Naive thymus-derived CD4-positive, alpha-beta T cell (primary cell): ENCODE data around the gene NAA16. TPM values are rescaled to one million over a fixed set of nuclear protein-coding genes. Genes with fewer than 3 reads are reported as not detected.
"Not testable (repeated sequence)": the region's sequence is repeated elsewhere in the genome, so short reads cannot be mapped to it uniquely, and the experiment has no call there.

ENCODE experiments used
- ATAC-seq: fragments of 150-1000 bp; cut with Tn5 transposase; 2 replicates; pipeline ENCODE4 v1.10.0; 2021; ENCODE audit warnings: mild to moderate bottlenecking, moderate library complexity
- CTCF ChIA-PET: fragments of 350-600 bp; sonication (Branson Sonifier 250); formaldehyde crosslinking; loops from one replicate; lab custom pipeline; 2021; ENCODE audit warnings: antibody characterized with exemption; lab: Charles Lee
- POLR2A ChIA-PET: fragments of 350-600 bp; sonication (Branson Sonifier 250); formaldehyde crosslinking; loops from one replicate; lab custom pipeline; 2021; ENCODE audit warnings: antibody characterized with exemption, inconsistent platforms; lab: Charles Lee
- DNase-seq, 9 donors: peaks; one replicate each; pipeline versions ENCODE4 v3.0.0 to v3.0.0-alpha.2; 2020 to 2022; ENCODE audit warnings: mixed read lengths in 1 of 9
- H3K27ac ChIP-seq: one replicate; pipeline ENCODE4 v1.7.0; 2013; ENCODE audit warnings: mild to moderate bottlenecking, low read depth, low read length, moderate library complexity
- H3K27me3 ChIP-seq, 2 donors: one replicate each; pipeline ENCODE4 v1.7.0; 2013; ENCODE audit warnings: low read length in 2 of 2, mild to moderate bottlenecking in 2 of 2, moderate library complexity in 2 of 2; ENCODE audit not compliant: control insufficient read depth in 2 of 2, insufficient read depth in 2 of 2
- H3K36me3 ChIP-seq, 3 experiments: 1 replicate in 2 of 3; 2 replicates in 1 of 3; pipeline ENCODE4 v1.7.0; 2013; ENCODE audit warnings: low read length in 3 of 3, mild to moderate bottlenecking in 3 of 3, moderate library complexity in 1 of 3; ENCODE audit not compliant: insufficient read depth in 3 of 3, control insufficient read depth in 2 of 3
- H3K4me1 ChIP-seq, 2 donors: one replicate each; pipeline ENCODE4 v1.7.0; 2013; ENCODE audit warnings: low read length in 2 of 2, mild to moderate bottlenecking in 2 of 2, moderate library complexity in 1 of 2; ENCODE audit not compliant: control insufficient read depth in 2 of 2, insufficient read depth in 2 of 2
- H3K4me3 ChIP-seq: 2 replicates; pipeline ENCODE4 v1.7.0; 2013; ENCODE audit warnings: mild to moderate bottlenecking, low read length
- H3K9me3 ChIP-seq, 3 experiments: 1 replicate in 2 of 3; 2 replicates in 1 of 3; pipeline ENCODE4 v1.7.0; 2013; ENCODE audit warnings: low read length in 3 of 3; ENCODE audit not compliant: control insufficient read depth in 2 of 3
- H3K27ac Mint-ChIP-seq, 9 donors: one replicate each; pipeline ENCODE4 v1.8.0; 2020 to 2022; ENCODE audit warnings: mixed read lengths in 9 of 9, mild to moderate bottlenecking in 8 of 9, moderate library complexity in 5 of 9, inconsistent platforms in 2 of 9
- H3K27me3 Mint-ChIP-seq, 5 donors: one replicate each; pipeline ENCODE4 v1.8.0; 2021 to 2022; ENCODE audit warnings: mixed read lengths in 5 of 5, mild to moderate bottlenecking in 1 of 5
- H3K36me3 Mint-ChIP-seq, 5 donors: one replicate each; pipeline ENCODE4 v1.8.0; 2020 to 2022; ENCODE audit warnings: mixed read lengths in 5 of 5, mild to moderate bottlenecking in 3 of 5, inconsistent platforms in 1 of 5
- H3K4me1 Mint-ChIP-seq, 7 donors: one replicate each; pipeline ENCODE4 v1.8.0; 2020 to 2022; ENCODE audit warnings: mixed read lengths in 7 of 7, mild to moderate bottlenecking in 3 of 7, inconsistent platforms in 1 of 7
- H3K4me3 Mint-ChIP-seq, 10 donors: one replicate each; pipeline ENCODE4 v1.8.0; 2020 to 2022; ENCODE audit warnings: mild to moderate bottlenecking in 10 of 10, mixed read lengths in 10 of 10, moderate library complexity in 6 of 10, inconsistent platforms in 2 of 10
- H3K9me3 Mint-ChIP-seq, 11 donors: one replicate each; pipeline ENCODE4 v1.8.0; 2020 to 2022; ENCODE audit warnings: mixed read lengths in 11 of 11, mild to moderate bottlenecking in 4 of 11, inconsistent platforms in 1 of 11, moderate library complexity in 1 of 11
- intact Hi-C, 2 donors: fragments of 100-400 bp; cut with micrococcal nuclease; formaldehyde crosslinking; loops; one replicate each; pipeline ENCODE4 v1.15.1; 2023
- polyA plus RNA-seq, 2 donors: library from polyadenylated mRNA; unstranded; fragments of 300-500 nt; fragmentation: Illumina TruSeq; gene quantifications; one replicate each; pipeline ENCODE4 v1.2.3, GENCODE V29; 2021
- total RNA-seq, 6 experiments: library from RNA in 5 of 6; stranded (reverse) in 5 of 6; gene quantifications; 1 replicate in 5 of 6; 2 replicates in 1 of 6; pipeline ENCODE4 v1.2.3 and lab custom pipeline; 2021 to 2026

The NAA16 gene
- total and polyA plus RNA-seq, 7 experiments from 2014 or later = 15.8 to 99.6 (median 49.4) TPM

DNA sequence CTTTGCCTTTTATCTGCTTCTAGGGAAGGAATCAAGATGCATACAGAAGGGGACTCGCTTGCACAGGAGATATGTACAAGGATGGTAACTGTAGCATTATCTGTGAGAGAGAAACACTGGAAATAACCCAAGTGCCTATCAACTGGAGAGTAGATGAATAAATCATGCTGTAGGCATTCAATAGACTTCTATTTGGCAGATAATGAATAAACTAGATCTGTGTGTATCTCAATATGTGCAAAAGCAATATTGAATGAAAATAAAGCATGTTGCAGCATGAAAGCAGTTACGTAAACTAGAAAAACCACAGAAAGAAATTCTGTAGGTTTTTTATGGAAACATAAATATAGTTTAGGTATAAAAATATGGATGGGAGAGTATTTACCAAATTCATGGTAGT lies 107.7 kb downstream of the NAA16 start:
- Mint-ChIP-seq H3K9me3 (peaks cover 0 to 6% (median 0%) of the 10 kb centered on the region in 11 donors), H3K27me3 (no peaks in the 10 kb centered on the region), H3K4me1 (peaks cover 0 to 3% (median 0%) of the 10 kb centered on the region in 7 donors), H3K4me3 (no peak overlapping the region), H3K27ac (no peak overlapping the region), H3K36me3 (peaks cover 0 to 3% (median 0%) of the 10 kb centered on the region in 5 donors)
- Histone ChIP-seq H3K36me3 (no peaks in the 10 kb centered on the region), H3K4me1 (no peaks in the 10 kb centered on the region), H3K27ac (no peak overlapping the region), H3K4me3 (no peak overlapping the region), H3K9me3 (no peaks in the 10 kb centered on the region), H3K27me3 (no peaks in the 10 kb centered on the region)
- ATAC-seq (no peak), DNase-seq (no peak)
- ChIA-PET CTCF (no interaction called here), POLR2A (no interaction called here)
- intact Hi-C loops = no loop called here

DNA sequence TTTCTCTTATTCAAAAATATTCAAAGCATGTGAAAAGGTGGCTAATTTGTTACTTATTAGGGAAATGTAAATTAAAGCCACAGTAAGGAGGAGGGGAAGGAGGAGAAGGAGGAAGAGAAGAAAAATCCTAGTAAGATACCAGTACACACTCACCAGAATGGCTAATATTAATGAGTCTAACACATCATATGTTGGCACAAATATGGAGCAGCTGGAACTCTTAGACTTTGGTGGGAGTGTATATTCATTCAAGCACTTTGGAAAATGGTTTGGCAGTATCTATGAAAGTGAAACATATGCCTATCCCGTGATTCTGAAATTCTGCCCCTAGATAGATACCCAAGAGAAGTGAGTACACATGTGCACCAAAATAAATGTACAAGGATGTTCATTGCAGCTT lies 108.1 kb downstream of the NAA16 start:
- Mint-ChIP-seq H3K9me3 (peaks cover 0 to 6% (median 0%) of the 10 kb centered on the region in 11 donors), H3K27me3 (no peaks in the 10 kb centered on the region), H3K4me3 (no peak overlapping the region), H3K4me1 (peaks cover 0 to 3% (median 0%) of the 10 kb centered on the region in 7 donors), H3K27ac (no peak overlapping the region), H3K36me3 (peaks cover 0 to 3% (median 0%) of the 10 kb centered on the region in 5 donors)
- Histone ChIP-seq H3K4me1 (no peaks in the 10 kb centered on the region), H3K27ac (no peak overlapping the region), H3K27me3 (no peaks in the 10 kb centered on the region), H3K36me3 (no peaks in the 10 kb centered on the region), H3K4me3 (no peak overlapping the region), H3K9me3 (no peaks in the 10 kb centered on the region)
- no peak for DNase-seq
- ChIA-PET CTCF (no interaction called here), POLR2A (no interaction called here)
- ATAC-seq = no peak
- intact Hi-C loops = no loop called here

DNA sequence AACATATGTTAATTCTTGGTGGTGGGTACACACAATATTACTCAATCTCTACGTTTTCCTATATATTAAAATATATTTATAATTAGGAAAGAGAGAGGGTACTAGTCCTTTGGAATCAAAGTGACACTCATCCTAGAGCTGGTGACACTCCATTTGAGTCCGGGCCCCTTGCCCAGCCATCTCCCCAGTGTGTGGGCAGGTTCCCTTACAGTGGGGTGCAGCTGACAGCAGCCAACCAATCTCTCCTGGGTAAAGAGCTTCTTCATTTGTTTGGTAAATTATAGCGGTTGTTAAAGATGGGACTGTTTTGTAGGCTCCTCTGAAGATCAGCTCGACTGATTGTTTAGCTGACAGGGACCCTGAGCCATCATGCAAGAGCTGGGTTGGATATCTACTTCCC lies 109.1 kb downstream of the NAA16 start:
- Histone ChIP-seq H3K27ac (no peak overlapping the region), H3K27me3 (no peaks in the 10 kb centered on the region), H3K36me3 (no peaks in the 10 kb centered on the region), H3K9me3 (no peaks in the 10 kb centered on the region), H3K4me1 (no peaks in the 10 kb centered on the region), H3K4me3 (no peak overlapping the region)
- Mint-ChIP-seq H3K27me3 (no peaks in the 10 kb centered on the region), H3K36me3 (peaks cover 0 to 3% (median 0%) of the 10 kb centered on the region in 5 donors), H3K4me3 (no peak overlapping the region), H3K9me3 (peaks cover 0 to 6% (median 0%) of the 10 kb centered on the region in 11 donors), H3K27ac (peak overlapping the region in 2 of 9 donors; percentile 17 to 28), H3K4me1 (peaks cover 0 to 3% (median 0%) of the 10 kb centered on the region in 7 donors)
- CTCF ChIA-PET = interaction anchor here (0.7 to 1.5 kb wide), 2 partner anchors 9 to 230 kb away, joined by 3 to 4 read pairs; no protein-coding TSS in a partner anchor
- intact Hi-C loops = no loop called here
- ATAC-seq (no peak), DNase-seq (no peak)
- POLR2A ChIA-PET = interaction anchor here (0.6 kb wide), 1 partner anchor 216 kb away, joined by 3 read pairs; no protein-coding TSS in a partner anchor

DNA sequence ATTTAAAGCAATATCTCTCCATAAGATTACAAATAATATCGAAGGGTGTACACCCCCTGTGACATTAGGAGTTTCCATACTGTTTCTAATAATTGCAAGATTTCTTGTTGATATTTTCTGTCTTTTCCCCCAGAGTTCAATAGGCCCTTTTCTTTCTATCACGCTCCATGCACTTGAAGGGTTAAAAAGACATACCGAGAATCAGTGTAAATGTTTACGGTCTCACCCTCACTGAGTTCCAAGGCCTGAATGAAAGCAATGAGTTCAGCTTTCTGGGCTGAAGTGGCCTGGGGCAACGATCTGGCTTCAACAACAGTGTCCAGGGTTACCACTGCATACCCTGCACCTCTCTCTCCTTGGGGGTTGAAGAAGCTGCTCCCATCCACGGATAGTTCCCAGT lies 110.3 kb downstream of the NAA16 start:
- H3K27ac Mint-ChIP-seq = peak overlapping the region in 1 of 9 donors; percentile 26
- H3K4me3 ChIP-seq, DNase-seq, H3K36me3 ChIP-seq, POLR2A ChIA-PET, CTCF ChIA-PET, H3K27me3 Mint-ChIP-seq, H3K4me1 Mint-ChIP-seq, H3K9me3 ChIP-seq, H3K36me3 Mint-ChIP-seq, H3K27ac ChIP-seq, H3K9me3 Mint-ChIP-seq, H3K4me1 ChIP-seq, H3K4me3 Mint-ChIP-seq, intact Hi-C loops, ATAC-seq, H3K27me3 ChIP-seq: not testable (repeated sequence)

DNA sequence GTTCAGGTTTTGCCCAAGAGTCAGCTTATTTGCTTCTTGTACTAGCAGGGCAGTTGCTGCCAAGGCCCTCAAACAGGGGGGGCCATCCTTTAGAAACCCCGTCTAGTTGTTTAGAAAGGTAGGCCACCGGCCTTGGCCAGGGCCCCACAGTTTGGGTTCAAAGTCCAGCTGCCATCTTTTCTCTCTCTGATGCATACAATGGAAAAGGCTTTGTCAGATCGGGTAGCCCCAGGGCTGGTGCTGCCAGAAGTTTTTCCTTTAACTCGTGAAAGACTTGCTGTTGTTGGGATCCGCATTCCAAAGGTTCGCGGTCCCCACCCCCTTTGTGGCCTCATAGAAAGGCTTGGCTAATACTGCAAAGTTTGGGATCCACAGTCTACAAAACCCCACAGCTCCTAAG lies 110.9 kb downstream of the NAA16 start:
- H3K36me3 ChIP-seq, CTCF ChIA-PET, H3K27me3 Mint-ChIP-seq, H3K4me3 Mint-ChIP-seq, H3K36me3 Mint-ChIP-seq, H3K27ac Mint-ChIP-seq, DNase-seq, H3K27me3 ChIP-seq, ATAC-seq, H3K9me3 Mint-ChIP-seq, H3K4me1 ChIP-seq, H3K4me1 Mint-ChIP-seq, H3K27ac ChIP-seq, intact Hi-C loops, H3K4me3 ChIP-seq, H3K9me3 ChIP-seq, POLR2A ChIA-PET: not testable (repeated sequence)

DNA sequence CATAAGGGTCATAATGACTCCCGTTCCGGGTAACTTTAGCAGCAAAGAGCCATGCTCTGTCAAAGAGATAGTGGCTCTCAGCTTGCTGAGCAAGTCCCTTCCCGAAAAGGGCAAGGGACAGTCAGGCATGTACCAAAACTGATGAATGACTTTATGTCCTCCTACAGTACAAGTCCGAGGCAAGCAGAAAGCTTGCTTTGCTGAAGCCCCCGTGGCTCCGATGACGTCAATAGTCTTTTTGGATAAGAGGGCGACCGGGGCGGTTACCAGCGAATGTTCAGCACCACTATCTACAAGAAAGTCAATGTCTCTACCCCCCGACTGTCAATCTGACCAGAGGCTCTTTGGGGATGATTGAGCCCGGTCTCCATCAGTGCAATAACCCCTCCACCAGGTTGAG lies 112.2 kb downstream of the NAA16 start:
- intact Hi-C loops, ATAC-seq, H3K4me1 ChIP-seq, H3K27ac ChIP-seq, POLR2A ChIA-PET, H3K27ac Mint-ChIP-seq, H3K27me3 Mint-ChIP-seq, H3K9me3 Mint-ChIP-seq, H3K36me3 ChIP-seq, H3K4me3 Mint-ChIP-seq, H3K27me3 ChIP-seq, H3K9me3 ChIP-seq, DNase-seq, H3K4me3 ChIP-seq, H3K36me3 Mint-ChIP-seq: not testable (repeated sequence)
- CTCF ChIA-PET = interaction anchor here (0.6 to 1.2 kb wide), 2 partner anchors 37 to 411 kb away, joined by 3 read pairs; no protein-coding TSS in a partner anchor
- H3K4me1 Mint-ChIP-seq = peaks cover 4 to 10% (median 8%) of the 10 kb centered on the region in 7 donors

DNA sequence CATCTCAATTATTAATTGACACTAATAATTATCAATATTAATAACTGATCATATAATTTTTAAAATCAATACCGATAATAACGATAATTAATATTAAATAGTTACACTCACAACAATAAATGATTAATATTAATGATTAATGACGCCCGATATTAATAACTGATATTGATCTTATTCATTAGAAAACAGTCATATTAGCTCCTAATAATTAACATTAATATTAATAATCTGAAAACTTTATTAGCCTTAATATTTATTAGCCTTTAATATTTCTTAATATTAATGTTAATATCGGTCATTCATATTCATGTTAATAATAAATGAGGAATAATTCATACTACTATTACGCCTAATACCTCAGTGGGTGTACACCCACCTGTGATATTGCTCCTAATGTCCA lies 113.6 kb downstream of the NAA16 start:
- H3K27ac ChIP-seq, CTCF ChIA-PET, H3K9me3 Mint-ChIP-seq, DNase-seq, H3K9me3 ChIP-seq, H3K27ac Mint-ChIP-seq, intact Hi-C loops, H3K4me3 ChIP-seq, H3K27me3 ChIP-seq, ATAC-seq, H3K36me3 Mint-ChIP-seq, H3K27me3 Mint-ChIP-seq, H3K4me1 ChIP-seq, H3K36me3 ChIP-seq, H3K4me3 Mint-ChIP-seq: not testable (repeated sequence)
- peaks cover 4 to 15% (median 11%) of the 10 kb centered on the region in 7 donors for H3K4me1 Mint-ChIP-seq
- POLR2A ChIA-PET = interaction anchor here (0.7 kb wide), 1 partner anchor 253 kb away, joined by 3 read pairs; no protein-coding TSS in a partner anchor
